Left colon (tissue), 2 donors: ENCODE data around the gene TNRC6C. TPM values are rescaled to one million over a fixed set of nuclear protein-coding genes. Genes with fewer than 3 reads are reported as not detected.
"Not testable (repeated sequence)": the region's sequence is repeated elsewhere in the genome, so short reads cannot be mapped to it uniquely, and the experiment has no call there.

Source experiments
- ATAC-seq: fragments of 200-7000 bp; cut with Tn5 transposase; one replicate; pipeline ENCODE4 v1.9.1; 2020; ENCODE audit warnings: mild to moderate bottlenecking, moderate library complexity
- DNase-seq, 2 donors: peaks; one replicate each; pipeline ENCODE4 v3.0.0-alpha.2; 2020
- intact Hi-C, 2 donors: fragments of 100-400 bp; cut with DNase I in 1 of 2; cut with micrococcal nuclease in 1 of 2; formaldehyde crosslinking; loops; one replicate each; pipeline versions ENCODE4 v1.11.2 to v1.14.0; 2022; cut with DNase I, micrococcal nuclease
- total RNA-seq, 2 donors: library from RNA; stranded (reverse); fragmentation: NEBNext Ultra II Directional; extraction: Animal tissue kit (Norgen Biotek cat#: 25700); gene quantifications; one replicate each; pipeline ENCODE4 v1.2.1, GENCODE V29; 2021
- donor health status: DM: no; HTN: no; CAD: no.
- donor health status: DM: yes; HTN: yes; CAD: no.

TNRC6C gene
- total RNA-seq, 2 donors from 2014 or later: 13.2 to 18.2 TPM

- DNase-seq (no peak), ATAC-seq (no peak)
- intact Hi-C loops: no loop called here
Measured at GRCh38 chr17:77958716-77959125, 218 bp downstream of the TNRC6C start.

GRCh38 chr17:77959126-77959925 is 823 bp downstream of the TNRC6C start:
- intact Hi-C loops: no loop called here
- ATAC-seq (no peak), DNase-seq (peak in 1 of 2 donors; percentile 47)

GRCh38 chr17:77959926-77960521 is 1.5 kb downstream of the TNRC6C start:
- ATAC-seq: no peak
- intact Hi-C loops: no loop called here
- no peak for DNase-seq

- ATAC-seq (no peak), DNase-seq (no peak)
- intact Hi-C loops: no loop called here
Measured at GRCh38 chr17:77961741-77962140, 3.2 kb downstream of the TNRC6C start.

- no peak for DNase-seq
- intact Hi-C loops: no loop called here
- ATAC-seq: no peak
Measured at GRCh38 chr17:77962348-77962747, 3.8 kb downstream of the TNRC6C start.

- no peak for ATAC-seq
- DNase-seq: peak in 1 of 2 donors; percentile 21
- intact Hi-C loops: no loop called here
Measured at GRCh38 chr17:77963441-77963840, 4.9 kb downstream of the TNRC6C start.

- intact Hi-C loops: no loop called here
- ATAC-seq: no peak
- no peak for DNase-seq
Measured at GRCh38 chr17:77965352-77965751, 6.8 kb downstream of the TNRC6C start.

- intact Hi-C loops: no loop called here
- no peak for DNase-seq
- ATAC-seq: no peak
Measured at GRCh38 chr17:77966476-77966875, 8.0 kb downstream of the TNRC6C start.

- intact Hi-C loops: no loop called here
- no peak for DNase-seq
- ATAC-seq: no peak
Measured at GRCh38 chr17:77968788-77969187, 10.3 kb downstream of the TNRC6C start.

GRCh38 chr17:77972271-77972670 is 13.8 kb downstream of the TNRC6C start:
- DNase-seq, ATAC-seq, intact Hi-C loops: not testable (repeated sequence)

- DNase-seq (no peak), ATAC-seq (no peak)
- intact Hi-C loops: no loop called here
Measured at GRCh38 chr17:77973953-77974352, 15.4 kb downstream of the TNRC6C start.

- ATAC-seq: no peak
- DNase-seq: no peak
- intact Hi-C loops: no loop called here
Measured at GRCh38 chr17:77974396-77974795, 15.9 kb downstream of the TNRC6C start.

GRCh38 chr17:77982430-77982829 is 23.9 kb downstream of the TNRC6C start:
- DNase-seq, intact Hi-C loops, ATAC-seq: not testable (repeated sequence)

- intact Hi-C loops: no loop called here
- no peak for ATAC-seq
Measured at GRCh38 chr17:77990301-77990700, 31.8 kb downstream of the TNRC6C start.

GRCh38 chr17:77993735-77994134 is 35.2 kb downstream of the TNRC6C start:
- ATAC-seq, intact Hi-C loops: not testable (repeated sequence)

More at GRCh38 chr17:77990301-77990700, 31.8 kb downstream of the TNRC6C start:
- DNase-seq: no peak

GRCh38 chr17:77995146-77995852 is 36.8 kb downstream of the TNRC6C start:
- intact Hi-C loops: no loop called here
- DNase-seq (no peak), ATAC-seq (no peak)

More at GRCh38 chr17:77993735-77994134, 35.2 kb downstream of the TNRC6C start:
- DNase-seq: not testable (repeated sequence)

- no peak for DNase-seq
- ATAC-seq: no peak
- intact Hi-C loops: no loop called here
Measured at GRCh38 chr17:77996256-77996655, 37.8 kb downstream of the TNRC6C start.

- no peak for DNase-seq
- ATAC-seq: no peak
- intact Hi-C loops: no loop called here
Measured at GRCh38 chr17:77999413-78000173, 41.1 kb downstream of the TNRC6C start.

GRCh38 chr17:78000341-78000740 is 41.8 kb downstream of the TNRC6C start:
- DNase-seq (no peak), ATAC-seq (no peak)
- intact Hi-C loops: no loop called here
